SK-N-SH treated with all-trans-retinoic acid at 6 μM for 48 hours (cell line): ENCODE data around the gene EPN1.
"Not testable (repeated sequence)": the region's sequence is repeated elsewhere in the genome, so short reads cannot be mapped to it uniquely, and the experiment has no call there.

Source experiments
- ATAC-seq: fragments of 200-7000 bp; cut with Tn5 transposase; 3 replicates; pipeline ENCODE4 v1.9.1; 2020; ENCODE audit warnings: mild to moderate bottlenecking, moderate library complexity
- ARNTL ChIP-seq: fragments of 450-650 bp; formaldehyde crosslinking; IDR thresholded peaks from 2 replicates; pipeline ENCODE4 v1.5.0; 2020; ENCODE audit warnings: low read depth, mild to moderate bottlenecking, moderate library complexity, borderline replicate concordance
- BACH2 ChIP-seq: fragments of 250-450 bp; sonication (Bioruptor Pico); IDR thresholded peaks from 2 replicates; pipeline ENCODE4 v1.9.0; 2021; ENCODE audit warnings: mild to moderate bottlenecking, borderline replicate concordance
- ESRRG ChIP-seq: fragments of 250-450 bp; sonication (Bioruptor Pico); IDR thresholded peaks from 2 replicates; pipeline ENCODE4 v1.6.1; 2021; ENCODE audit warnings: mild to moderate bottlenecking
- GLIS3 ChIP-seq: fragments of 250-450 bp; sonication (Bioruptor Pico); IDR thresholded peaks from 2 replicates; pipeline ENCODE4 v1.5.0; 2020; ENCODE audit warnings: mild to moderate bottlenecking, moderate library complexity
- ISL1 ChIP-seq: fragments of 250-450 bp; sonication (Bioruptor Pico); IDR thresholded peaks from 2 replicates; pipeline ENCODE4 v2.1.2; 2022; ENCODE audit warnings: mild to moderate bottlenecking, moderate library complexity
- OSR1 ChIP-seq: fragments of 250-450 bp; sonication (Bioruptor Pico); IDR thresholded peaks from 2 replicates; pipeline ENCODE4 v1.8.0; 2022; ENCODE audit warnings: moderate library complexity, mild to moderate bottlenecking, inconsistent platforms
- PPARA ChIP-seq: fragments of 250-450 bp; sonication (Bioruptor Pico); IDR thresholded peaks from 2 replicates; pipeline ENCODE4 v1.5.0; 2020; ENCODE audit warnings: mild to moderate bottlenecking, borderline replicate concordance
- RARB ChIP-seq: fragments of 250-450 bp; sonication (Bioruptor Pico); IDR thresholded peaks from 2 replicates; pipeline ENCODE4 v1.8.0; 2021; ENCODE audit warnings: mild to moderate bottlenecking, moderate library complexity
- SNAI2 ChIP-seq: fragments of 250-450 bp; sonication (Bioruptor Pico); IDR thresholded peaks from 2 replicates; pipeline ENCODE4 v1.5.0; 2020; ENCODE audit warnings: mild to moderate bottlenecking, moderate library complexity
- TCF4 ChIP-seq: fragments of 250-450 bp; sonication (Bioruptor Pico); IDR thresholded peaks from 2 replicates; pipeline ENCODE4 v1.8.0; 2021; ENCODE audit warnings: mild to moderate bottlenecking, moderate library complexity, borderline replicate concordance
- TOX ChIP-seq: fragments of 250-450 bp; sonication (Bioruptor Pico); IDR thresholded peaks from 2 replicates; pipeline ENCODE4 v1.8.0; 2021; ENCODE audit warnings: mild to moderate bottlenecking, moderate library complexity, borderline replicate concordance
- ZFP3 ChIP-seq: fragments of 250-450 bp; sonication (Bioruptor Pico); IDR thresholded peaks from 2 replicates; pipeline ENCODE4 v1.5.0; 2020; ENCODE audit warnings: mild to moderate bottlenecking, moderate library complexity
- ZFP30 ChIP-seq: fragments of 450-650 bp; formaldehyde crosslinking; IDR thresholded peaks from 2 replicates; pipeline ENCODE4 v1.5.0; 2022; ENCODE audit warnings: mild to moderate bottlenecking, moderate library complexity
- ZNF565 ChIP-seq: fragments of 450-650 bp; formaldehyde crosslinking; conservative IDR thresholded peaks from 2 replicates; pipeline ENCODE4 v1.5.0; 2020; ENCODE audit warnings: low read depth, mild to moderate bottlenecking, moderate library complexity
- ZNF70 ChIP-seq: fragments of 450-650 bp; formaldehyde crosslinking; IDR thresholded peaks from 2 replicates; pipeline ENCODE4 v1.5.0; 2020; ENCODE audit warnings: mild to moderate bottlenecking, moderate library complexity
- ZNF8 ChIP-seq: fragments of 450-650 bp; formaldehyde crosslinking; IDR thresholded peaks from 2 replicates; pipeline ENCODE4 v1.5.0; 2020; ENCODE audit warnings: mild to moderate bottlenecking, moderate library complexity
- TF ChIP-seq, protein P1 (sequence below): fragments of 250-450 bp; sonication (Bioruptor Pico); IDR thresholded peaks from 2 replicates; pipeline ENCODE4 v1.5.0; 2020; ENCODE audit warnings: mild to moderate bottlenecking, moderate library complexity
- TF ChIP-seq, protein P2 (sequence below): fragments of 250-450 bp; sonication (Bioruptor Pico); IDR thresholded peaks from 2 replicates; pipeline ENCODE4 v1.8.0; 2020; ENCODE audit warnings: mild to moderate bottlenecking, moderate library complexity, borderline replicate concordance
- TF ChIP-seq, protein P3 (sequence below): fragments of 250-450 bp; sonication (Bioruptor Pico); IDR thresholded peaks from 2 replicates; pipeline ENCODE4 v1.5.1; 2020; ENCODE audit warnings: low read depth, mild to moderate bottlenecking, moderate library complexity
- TF ChIP-seq, protein P4 (sequence below): fragments of 250-450 bp; sonication (Bioruptor Pico); IDR thresholded peaks from 2 replicates; pipeline ENCODE4 v1.5.1; 2021; ENCODE audit warnings: mild to moderate bottlenecking, moderate library complexity
- TF ChIP-seq, protein P5 (sequence below): fragments of 250-450 bp; sonication (Bioruptor Pico); IDR thresholded peaks from 2 replicates; pipeline ENCODE4 v1.8.0; 2021; ENCODE audit warnings: low read depth, mild to moderate bottlenecking, moderate library complexity, borderline replicate concordance

The EPN1 gene

DNA sequence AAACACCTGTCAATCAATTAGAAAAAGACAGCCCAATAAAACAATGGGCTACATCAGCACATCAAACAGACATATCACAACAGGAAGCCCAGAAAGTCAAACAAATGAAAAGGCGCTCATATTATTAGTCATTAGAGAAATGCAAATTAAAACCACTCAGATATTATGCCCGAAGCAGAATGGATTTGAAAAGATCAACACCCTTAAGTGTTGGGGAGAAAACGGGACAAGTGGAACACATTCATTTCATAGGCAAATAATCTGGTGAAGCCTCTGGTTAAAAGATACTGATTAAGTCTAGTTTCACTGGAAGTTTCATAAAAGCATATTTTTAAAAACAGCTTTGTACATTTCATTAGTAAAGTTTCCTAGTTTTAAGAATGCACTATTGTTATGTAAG lies 45.8 kb downstream of the EPN1 start (continued):
- TF ChIP-seq, protein P1, sequence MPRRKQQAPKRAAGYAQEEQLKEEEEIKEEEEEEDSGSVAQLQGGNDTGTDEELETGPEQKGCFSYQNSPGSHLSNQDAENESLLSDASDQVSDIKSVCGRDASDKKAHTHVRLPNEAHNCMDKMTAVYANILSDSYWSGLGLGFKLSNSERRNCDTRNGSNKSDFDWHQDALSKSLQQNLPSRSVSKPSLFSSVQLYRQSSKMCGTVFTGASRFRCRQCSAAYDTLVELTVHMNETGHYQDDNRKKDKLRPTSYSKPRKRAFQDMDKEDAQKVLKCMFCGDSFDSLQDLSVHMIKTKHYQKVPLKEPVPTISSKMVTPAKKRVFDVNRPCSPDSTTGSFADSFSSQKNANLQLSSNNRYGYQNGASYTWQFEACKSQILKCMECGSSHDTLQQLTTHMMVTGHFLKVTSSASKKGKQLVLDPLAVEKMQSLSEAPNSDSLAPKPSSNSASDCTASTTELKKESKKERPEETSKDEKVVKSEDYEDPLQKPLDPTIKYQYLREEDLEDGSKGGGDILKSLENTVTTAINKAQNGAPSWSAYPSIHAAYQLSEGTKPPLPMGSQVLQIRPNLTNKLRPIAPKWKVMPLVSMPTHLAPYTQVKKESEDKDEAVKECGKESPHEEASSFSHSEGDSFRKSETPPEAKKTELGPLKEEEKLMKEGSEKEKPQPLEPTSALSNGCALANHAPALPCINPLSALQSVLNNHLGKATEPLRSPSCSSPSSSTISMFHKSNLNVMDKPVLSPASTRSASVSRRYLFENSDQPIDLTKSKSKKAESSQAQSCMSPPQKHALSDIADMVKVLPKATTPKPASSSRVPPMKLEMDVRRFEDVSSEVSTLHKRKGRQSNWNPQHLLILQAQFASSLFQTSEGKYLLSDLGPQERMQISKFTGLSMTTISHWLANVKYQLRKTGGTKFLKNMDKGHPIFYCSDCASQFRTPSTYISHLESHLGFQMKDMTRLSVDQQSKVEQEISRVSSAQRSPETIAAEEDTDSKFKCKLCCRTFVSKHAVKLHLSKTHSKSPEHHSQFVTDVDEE, result no peak

DNA sequence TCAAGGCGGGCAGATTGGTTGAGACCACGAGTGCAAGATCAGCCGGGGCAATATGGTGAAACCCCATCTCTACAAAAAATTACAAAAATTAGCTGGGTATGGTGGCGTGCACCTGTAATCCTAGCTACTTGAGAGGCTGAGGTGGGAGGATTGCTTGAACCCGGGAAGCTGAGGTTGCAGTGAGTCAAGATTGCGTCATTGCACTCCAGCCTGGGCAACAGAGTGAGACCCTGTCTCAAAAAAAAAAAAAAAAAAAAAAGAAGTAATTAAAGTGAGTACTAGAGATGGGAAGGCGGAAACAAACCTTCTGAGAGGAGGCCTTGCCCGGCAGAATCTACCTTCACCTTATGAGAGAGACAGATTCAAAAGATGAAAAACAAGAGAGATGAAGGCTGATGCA lies 48.5 kb downstream of the EPN1 start:
- no peak for TF ChIP-seq ZNF565 (CRISPR knock-in tag)
- TF ChIP-seq, protein P2, sequence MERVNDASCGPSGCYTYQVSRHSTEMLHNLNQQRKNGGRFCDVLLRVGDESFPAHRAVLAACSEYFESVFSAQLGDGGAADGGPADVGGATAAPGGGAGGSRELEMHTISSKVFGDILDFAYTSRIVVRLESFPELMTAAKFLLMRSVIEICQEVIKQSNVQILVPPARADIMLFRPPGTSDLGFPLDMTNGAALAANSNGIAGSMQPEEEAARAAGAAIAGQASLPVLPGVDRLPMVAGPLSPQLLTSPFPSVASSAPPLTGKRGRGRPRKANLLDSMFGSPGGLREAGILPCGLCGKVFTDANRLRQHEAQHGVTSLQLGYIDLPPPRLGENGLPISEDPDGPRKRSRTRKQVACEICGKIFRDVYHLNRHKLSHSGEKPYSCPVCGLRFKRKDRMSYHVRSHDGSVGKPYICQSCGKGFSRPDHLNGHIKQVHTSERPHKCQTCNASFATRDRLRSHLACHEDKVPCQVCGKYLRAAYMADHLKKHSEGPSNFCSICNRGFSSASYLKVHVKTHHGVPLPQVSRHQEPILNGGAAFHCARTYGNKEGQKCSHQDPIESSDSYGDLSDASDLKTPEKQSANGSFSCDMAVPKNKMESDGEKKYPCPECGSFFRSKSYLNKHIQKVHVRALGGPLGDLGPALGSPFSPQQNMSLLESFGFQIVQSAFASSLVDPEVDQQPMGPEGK (CRISPR knock-in tag), result no peak
- TF ChIP-seq, protein P3, sequence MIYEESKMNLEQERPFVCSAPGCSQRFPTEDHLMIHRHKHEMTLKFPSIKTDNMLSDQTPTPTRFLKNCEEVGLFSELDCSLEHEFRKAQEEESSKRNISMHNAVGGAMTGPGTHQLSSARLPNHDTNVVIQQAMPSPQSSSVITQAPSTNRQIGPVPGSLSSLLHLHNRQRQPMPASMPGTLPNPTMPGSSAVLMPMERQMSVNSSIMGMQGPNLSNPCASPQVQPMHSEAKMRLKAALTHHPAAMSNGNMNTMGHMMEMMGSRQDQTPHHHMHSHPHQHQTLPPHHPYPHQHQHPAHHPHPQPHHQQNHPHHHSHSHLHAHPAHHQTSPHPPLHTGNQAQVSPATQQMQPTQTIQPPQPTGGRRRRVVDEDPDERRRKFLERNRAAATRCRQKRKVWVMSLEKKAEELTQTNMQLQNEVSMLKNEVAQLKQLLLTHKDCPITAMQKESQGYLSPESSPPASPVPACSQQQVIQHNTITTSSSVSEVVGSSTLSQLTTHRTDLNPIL (CRISPR knock-in tag), result no peak
- no peak for TF ChIP-seq TOX (CRISPR knock-in tag)
- no peak for TF ChIP-seq OSR1 (CRISPR knock-in tag)
- TF ChIP-seq, protein P4, sequence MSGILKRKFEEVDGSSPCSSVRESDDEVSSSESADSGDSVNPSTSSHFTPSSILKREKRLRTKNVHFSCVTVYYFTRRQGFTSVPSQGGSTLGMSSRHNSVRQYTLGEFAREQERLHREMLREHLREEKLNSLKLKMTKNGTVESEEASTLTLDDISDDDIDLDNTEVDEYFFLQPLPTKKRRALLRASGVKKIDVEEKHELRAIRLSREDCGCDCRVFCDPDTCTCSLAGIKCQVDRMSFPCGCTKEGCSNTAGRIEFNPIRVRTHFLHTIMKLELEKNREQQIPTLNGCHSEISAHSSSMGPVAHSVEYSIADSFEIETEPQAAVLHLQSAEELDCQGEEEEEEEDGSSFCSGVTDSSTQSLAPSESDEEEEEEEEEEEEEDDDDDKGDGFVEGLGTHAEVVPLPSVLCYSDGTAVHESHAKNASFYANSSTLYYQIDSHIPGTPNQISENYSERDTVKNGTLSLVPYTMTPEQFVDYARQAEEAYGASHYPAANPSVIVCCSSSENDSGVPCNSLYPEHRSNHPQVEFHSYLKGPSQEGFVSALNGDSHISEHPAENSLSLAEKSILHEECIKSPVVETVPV (CRISPR knock-in tag), result no peak
- no peak for TF ChIP-seq ZNF70 (CRISPR knock-in tag)
- ATAC-seq, result no peak

DNA sequence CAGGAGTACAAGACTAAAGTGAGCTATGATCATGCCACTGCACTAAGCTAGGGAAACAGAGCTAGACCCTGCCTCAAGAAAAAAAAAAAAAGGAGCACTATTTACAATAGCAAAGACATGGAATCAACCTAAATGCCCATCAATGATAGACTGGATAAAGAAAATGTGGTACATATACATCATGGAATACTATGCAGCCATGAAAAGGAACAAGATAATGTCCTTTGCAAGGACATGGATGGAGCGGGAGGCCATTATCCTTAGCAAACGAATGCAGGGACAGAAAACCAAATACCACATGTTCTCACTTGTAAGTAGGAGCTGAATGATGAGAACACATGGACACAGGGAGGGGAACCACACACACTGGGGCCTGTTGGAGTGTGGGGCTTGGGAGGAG lies 55.4 kb downstream of the EPN1 start:
- not testable (repeated sequence) for ATAC-seq

DNA sequence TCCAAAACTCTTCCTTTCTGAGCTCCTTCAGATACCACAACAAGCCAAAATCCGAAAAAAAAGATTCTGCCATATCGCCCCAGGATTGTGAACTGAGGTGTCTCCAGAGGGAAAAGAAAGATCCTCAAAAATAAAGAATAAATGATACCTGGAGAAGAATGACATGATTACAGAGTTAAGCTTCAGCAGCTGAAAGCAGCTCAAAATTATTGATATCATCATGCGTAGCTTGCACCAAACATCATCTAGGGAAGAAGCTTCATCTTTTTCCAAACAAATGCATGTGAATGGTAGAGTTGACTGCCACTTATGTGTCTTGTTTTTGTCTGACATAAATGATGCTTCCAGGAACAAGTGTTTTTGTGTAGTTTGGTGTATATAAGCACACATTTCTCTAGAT lies 63.3 kb downstream of the EPN1 start, which contains the start of gene NLRP9:
Gene NLRP9, minus strand, starts transcription at position 101 of the 400 bp plus-strand sequence. Its CDS starts 28 bp downstream, at position 73.
- ATAC-seq, result no peak
- TF ChIP-seq TCF4 (CRISPR knock-in tag), result no peak
- TF ChIP-seq, protein P2 (CRISPR knock-in tag), result no peak
- no peak for TF ChIP-seq RARB (CRISPR knock-in tag)
- TF ChIP-seq, all 23 proteins: peak for 0

DNA sequence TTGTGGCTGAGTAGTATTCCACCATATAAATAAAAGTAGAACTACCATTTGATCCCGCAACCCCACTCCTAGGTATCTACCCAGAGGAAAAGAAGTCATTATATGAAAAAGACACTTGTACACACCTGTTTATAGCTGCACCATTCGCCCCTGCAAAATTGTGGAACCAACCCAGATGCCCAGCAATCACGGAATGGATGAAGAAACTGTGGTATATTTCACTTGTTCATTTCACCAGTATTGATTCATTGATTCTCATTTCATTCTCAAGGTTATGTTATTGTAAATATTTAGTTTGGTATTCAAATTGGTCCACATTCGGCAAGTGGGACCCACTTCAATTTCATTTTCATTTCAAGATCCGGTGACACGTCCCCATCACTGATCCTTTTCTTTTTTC lies 75.7 kb downstream of the EPN1 start:
- no peak for ATAC-seq

DNA sequence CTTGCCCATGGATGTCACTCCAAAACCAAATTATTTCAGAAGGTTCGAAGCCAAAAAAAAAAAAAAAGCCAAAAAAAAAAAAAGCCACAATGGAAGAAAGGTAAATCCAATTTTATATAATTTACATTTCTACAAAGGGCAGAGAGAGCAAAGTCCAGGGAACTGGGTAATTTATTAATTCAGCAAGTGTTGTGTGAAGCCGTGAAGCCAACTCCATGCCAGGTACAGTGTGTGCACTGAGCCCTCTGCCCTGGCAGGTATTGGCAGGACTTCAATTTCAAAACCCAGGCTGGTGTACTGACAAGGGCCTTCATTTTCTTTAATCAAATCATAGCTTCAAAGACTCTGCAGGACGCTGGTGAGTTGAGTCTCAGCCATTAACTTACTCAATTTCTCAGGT lies 78.4 kb downstream of the EPN1 start:
- ATAC-seq, result no peak
- TF ChIP-seq ZFP3, result no peak
- TF ChIP-seq, protein P5, sequence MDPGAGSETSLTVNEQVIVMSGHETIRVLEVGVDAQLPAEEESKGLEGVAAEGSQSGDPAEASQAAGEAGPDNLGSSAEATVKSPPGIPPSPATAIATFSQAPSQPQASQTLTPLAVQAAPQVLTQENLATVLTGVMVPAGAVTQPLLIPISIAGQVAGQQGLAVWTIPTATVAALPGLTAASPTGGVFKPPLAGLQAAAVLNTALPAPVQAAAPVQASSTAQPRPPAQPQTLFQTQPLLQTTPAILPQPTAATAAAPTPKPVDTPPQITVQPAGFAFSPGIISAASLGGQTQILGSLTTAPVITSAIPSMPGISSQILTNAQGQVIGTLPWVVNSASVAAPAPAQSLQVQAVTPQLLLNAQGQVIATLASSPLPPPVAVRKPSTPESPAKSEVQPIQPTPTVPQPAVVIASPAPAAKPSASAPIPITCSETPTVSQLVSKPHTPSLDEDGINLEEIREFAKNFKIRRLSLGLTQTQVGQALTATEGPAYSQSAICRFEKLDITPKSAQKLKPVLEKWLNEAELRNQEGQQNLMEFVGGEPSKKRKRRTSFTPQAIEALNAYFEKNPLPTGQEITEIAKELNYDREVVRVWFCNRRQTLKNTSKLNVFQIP, result no peak
- TF ChIP-seq GLIS3 (CRISPR knock-in tag), result no peak
- no peak for TF ChIP-seq ZFP30
- no peak for TF ChIP-seq PPARA
- TF ChIP-seq, protein P2 (CRISPR knock-in tag), result no peak
- TF ChIP-seq TOX (CRISPR knock-in tag), result no peak
- no peak for TF ChIP-seq ZNF565 (CRISPR knock-in tag)
- TF ChIP-seq ESRRG, result no peak
- no peak for TF ChIP-seq RARB (CRISPR knock-in tag)

More for the DNA sequence above, 75.7 kb downstream of the EPN1 start:
- TF ChIP-seq SNAI2, result no peak
- TF ChIP-seq TOX (CRISPR knock-in tag), result no peak
- no peak for TF ChIP-seq ESRRG
- no peak for TF ChIP-seq ARNTL (CRISPR knock-in tag)
- no peak for TF ChIP-seq ISL1
- no peak for TF ChIP-seq ZFP3
- no peak for TF ChIP-seq BACH2 (CRISPR knock-in tag)
- no peak for TF ChIP-seq ZNF70 (CRISPR knock-in tag)
- TF ChIP-seq PPARA, result no peak
- TF ChIP-seq ZNF565 (CRISPR knock-in tag), result no peak
- TF ChIP-seq TCF4 (CRISPR knock-in tag), result no peak
- TF ChIP-seq GLIS3 (CRISPR knock-in tag), result no peak
- TF ChIP-seq RARB (CRISPR knock-in tag), result no peak
- TF ChIP-seq ZNF8 (CRISPR knock-in tag), result no peak
